Large intestine (tissue), 3 donors: Measurements from ENCODE around the gene CELA3A. TPM values are rescaled to one million over a fixed set of nuclear protein-coding genes. Genes with fewer than 3 reads are reported as not detected.
"Not testable (repeated sequence)": the region's sequence is repeated elsewhere in the genome, so short reads cannot be mapped to it uniquely, and the experiment has no call there.

Source experiments
- DNase-seq, 2 donors: peaks; one replicate each; pipeline versions ENCODE4 v3.0.0 to v3.0.0-alpha.2; 2013
- H3K27ac ChIP-seq: one replicate; pipeline ENCODE4 v1.5.1; 2013; ENCODE audit warnings: low read length
- H3K27me3 ChIP-seq: 2 replicates; pipeline ENCODE4 v1.6.1; 2013; ENCODE audit warnings: low read length; ENCODE audit not compliant: control insufficient read depth, insufficient read depth
- H3K36me3 ChIP-seq: 2 replicates; pipeline ENCODE4 v1.6.1; 2013; ENCODE audit warnings: low read length; ENCODE audit not compliant: control insufficient read depth, insufficient read depth
- H3K4me1 ChIP-seq: one replicate; pipeline ENCODE4 v1.6.1; 2013; ENCODE audit warnings: low read length; ENCODE audit not compliant: control insufficient read depth, insufficient read depth
- H3K4me3 ChIP-seq: one replicate; pipeline ENCODE4 v1.5.1; 2013; ENCODE audit warnings: low read length
- H3K9me3 ChIP-seq: one replicate; pipeline ENCODE4 v1.6.1; 2013; ENCODE audit warnings: mild to moderate bottlenecking, low read depth, low read length, moderate library complexity; ENCODE audit not compliant: control insufficient read depth
- WGBS: methylation state at CpG from one replicate; pipeline ENCODE4 v1.1.5; 2013; ENCODE audit warnings: low lambda C conversion rate; ENCODE audit not compliant: insufficient coverage; 5-methylcytosine and 5-hydroxymethylcytosine counted together
- polyA plus RNA-seq: library from polyadenylated mRNA; unstranded; fragments of 120-200 nt; gene quantifications from one replicate; pipeline ENCODE4 v1.2.1, GENCODE V29; 2013

CELA3A gene
- polyA plus RNA-seq, 1 donor, result 0.25 TPM

DNA sequence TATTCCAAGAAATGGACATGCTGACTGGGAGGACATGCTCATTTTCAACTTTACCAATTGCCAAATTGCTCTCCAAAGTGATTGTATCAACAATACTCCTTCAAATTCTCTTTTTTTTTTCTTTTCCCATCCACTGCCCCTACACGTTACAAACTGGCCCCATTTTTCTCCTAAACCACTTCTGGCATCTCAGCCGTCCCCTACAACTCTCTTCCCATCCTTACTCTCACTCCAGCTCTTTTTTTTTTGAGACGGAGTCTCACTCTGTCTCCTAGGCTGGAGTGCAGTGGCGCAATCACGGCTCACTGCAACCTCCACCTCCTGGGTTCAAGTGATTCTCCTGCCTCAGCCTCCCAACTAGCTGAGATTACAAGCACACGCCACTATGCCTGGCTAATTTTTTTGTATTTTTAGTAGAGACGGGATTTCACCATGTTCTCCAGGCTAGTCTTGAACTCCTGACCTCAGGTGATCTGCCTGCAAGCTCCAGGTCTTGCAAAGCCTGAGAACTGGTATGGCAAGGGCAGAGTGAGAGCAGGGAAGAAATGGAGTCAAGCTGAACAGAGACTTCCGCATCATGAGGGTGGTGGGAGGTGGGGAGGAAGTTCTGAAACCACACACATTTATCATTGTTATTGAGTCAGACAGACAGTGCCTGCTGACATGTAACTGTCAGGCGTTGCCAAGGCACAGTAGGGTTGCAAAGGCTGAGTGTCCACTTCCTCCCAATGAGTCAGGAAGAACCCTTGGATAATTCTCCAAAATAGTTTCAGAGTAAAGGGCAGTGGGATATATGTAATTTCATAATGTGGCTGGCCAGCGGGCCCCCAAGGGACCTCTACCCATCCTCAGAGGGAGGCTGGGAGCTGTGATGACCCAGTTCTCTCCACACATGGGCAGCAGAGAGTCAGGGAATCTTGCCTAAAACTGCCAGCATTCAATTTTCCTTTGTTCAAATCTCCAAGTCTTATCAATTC is 17.4 kb downstream of the CELA3A start:
- DNase-seq, result peak in 1 of 2 donors; percentile 19
- Histone ChIP-seq H3K36me3 (no peaks in the 10 kb centered on the region), H3K27me3 (no peaks in the 10 kb centered on the region), H3K4me3 (no peak overlapping the region), H3K27ac (no peak overlapping the region), H3K4me1 (no peaks in the 10 kb centered on the region), H3K9me3 (no peaks in the 10 kb centered on the region)
- WGBS, result 83% methylated on average over 2 of the region's 10 CpGs

DNA sequence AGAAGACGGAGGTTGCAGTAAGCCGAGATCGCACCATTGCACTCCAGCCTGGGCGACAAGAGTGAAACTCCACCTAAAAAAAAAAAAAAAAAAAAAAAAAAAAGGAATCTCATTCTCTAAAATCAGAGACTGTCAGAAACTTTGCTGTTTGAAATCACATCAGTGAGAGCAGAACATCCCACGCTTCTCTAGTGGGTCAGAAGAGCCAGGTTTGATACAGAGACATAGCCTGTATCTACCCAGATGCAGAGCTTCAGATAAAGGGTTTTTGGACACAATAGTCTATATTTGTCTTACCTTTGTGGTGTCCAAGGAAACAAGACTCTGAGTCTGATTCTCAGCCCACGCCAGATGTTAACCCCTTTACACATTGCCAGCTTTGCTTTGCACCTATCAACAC is 19.6 kb downstream of the CELA3A start:
- Histone ChIP-seq H3K27ac (no peak overlapping the region), H3K4me3 (no peak overlapping the region), H3K36me3 (no peaks in the 10 kb centered on the region), H3K4me1 (peaks cover 9% of the 10 kb centered on the region), H3K9me3 (no peaks in the 10 kb centered on the region), H3K27me3 (no peaks in the 10 kb centered on the region)
- no peak for DNase-seq
- no CpG with 5 or more reads among the region's 6 CpGs for WGBS

DNA sequence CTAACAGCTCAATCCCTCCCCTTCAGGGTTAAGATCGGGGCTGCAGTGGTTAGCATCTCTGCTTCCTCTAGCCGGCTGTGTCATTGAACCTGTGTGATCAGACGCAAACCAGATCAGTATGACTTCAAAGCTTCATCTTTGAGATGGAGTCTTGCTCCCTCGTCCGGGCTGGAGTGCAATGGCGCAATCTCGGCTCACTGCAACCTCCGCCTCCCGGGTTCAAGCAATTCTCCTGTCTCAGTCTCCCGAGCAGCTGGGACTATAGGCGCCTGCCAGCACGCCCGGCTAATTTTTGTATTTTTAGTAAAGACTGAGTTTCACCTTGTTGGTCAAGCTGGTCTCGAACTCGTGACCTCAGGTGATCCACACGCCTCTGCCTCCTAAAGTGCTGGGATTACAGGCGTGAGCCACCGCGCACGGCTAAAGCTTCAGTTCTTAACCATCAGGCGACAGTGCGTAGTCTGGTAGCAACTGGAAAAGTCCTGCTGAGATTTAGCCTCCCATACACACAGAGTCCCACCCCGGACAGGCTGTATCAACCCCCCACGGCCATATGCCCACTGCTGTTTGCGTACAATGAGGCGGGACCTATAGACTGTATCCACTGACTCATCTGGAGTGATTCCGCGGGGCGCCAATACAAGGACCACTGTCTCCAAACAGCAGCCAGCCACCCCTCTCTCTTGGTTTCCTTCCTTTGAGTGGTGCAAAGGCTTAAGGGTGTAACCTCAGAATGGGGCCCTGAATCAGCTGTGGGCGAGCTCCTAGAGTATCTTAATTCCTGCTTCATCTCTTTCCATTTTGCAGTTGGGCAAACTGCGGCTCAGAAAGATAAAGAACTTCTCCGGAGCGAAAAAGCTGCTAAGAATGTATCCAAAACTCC is 23.3 kb downstream of the CELA3A start:
- WGBS, result no CpG with 5 or more reads among the region's 33 CpGs
- Histone ChIP-seq H3K9me3 (no peaks in the 10 kb centered on the region), H3K27me3 (no peaks in the 10 kb centered on the region), H3K27ac (peak overlapping the region; percentile 92), H3K4me1 (peaks cover 14% of the 10 kb centered on the region), H3K36me3 (no peaks in the 10 kb centered on the region), H3K4me3 (peak overlapping the region; percentile 71)
- peak; percentile 63 to 92 for DNase-seq

DNA sequence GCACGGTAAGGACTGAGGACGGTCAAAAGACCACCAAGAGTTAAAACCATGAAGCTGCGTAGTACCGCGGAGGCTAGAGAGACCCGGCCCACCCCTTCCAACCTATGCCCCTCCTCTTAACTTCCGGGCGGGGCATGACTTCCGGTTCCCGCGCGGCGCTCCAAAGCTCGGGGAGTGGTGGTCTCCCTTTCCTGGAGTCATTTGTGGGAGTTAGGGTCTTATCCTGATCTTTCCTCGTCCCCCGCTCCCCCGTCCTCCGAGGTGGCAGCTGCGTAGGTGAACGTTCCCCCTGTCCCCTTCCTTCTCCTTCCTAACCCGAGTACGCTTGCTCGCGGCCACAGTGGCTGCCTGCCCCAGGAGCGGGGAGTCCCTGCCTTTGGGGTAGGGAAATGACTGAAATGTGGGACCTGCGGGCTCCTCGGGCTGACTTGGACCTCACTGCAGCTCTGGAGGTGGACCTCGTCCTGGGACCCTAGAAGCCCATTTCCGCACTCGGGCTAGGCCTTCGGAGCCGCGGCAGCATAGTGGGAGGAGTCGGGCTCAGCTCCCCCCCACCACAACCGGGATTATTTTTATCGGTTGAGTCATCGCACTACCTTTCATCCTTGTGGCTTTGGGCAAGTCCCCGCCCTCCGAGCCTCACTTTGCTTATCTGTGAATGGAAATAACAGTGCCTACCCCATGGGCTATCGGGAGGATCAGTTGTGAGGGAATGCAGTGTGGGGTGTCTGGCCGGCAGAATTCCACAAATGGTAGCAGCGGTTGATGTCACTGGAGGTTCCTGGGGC is 24.1 kb downstream of the CELA3A start:
- peak; percentile 87 to 90 for DNase-seq
- Histone ChIP-seq H3K9me3 (no peaks in the 10 kb centered on the region), H3K27me3 (no peaks in the 10 kb centered on the region)

DNA sequence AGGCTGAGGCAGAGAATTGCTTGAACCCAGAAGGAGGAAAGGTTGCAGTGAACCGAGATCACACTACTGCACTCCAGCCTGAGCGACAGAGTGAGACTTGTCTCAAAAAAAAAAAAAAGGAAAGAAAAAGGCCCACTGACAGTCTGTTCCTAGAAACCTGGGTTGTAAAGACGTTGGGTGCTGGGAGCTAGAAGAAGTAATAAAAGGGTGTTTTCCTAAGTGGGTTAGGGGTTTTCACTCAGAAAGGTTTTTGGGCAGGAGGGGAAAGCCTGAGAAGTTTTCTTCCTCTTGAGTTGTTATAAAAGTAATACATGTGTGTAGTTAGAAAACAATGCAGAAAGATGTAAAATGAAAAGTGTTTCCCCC is 25.4 kb downstream of the CELA3A start:
- Histone ChIP-seq H3K27me3 (no peaks in the 10 kb centered on the region), H3K36me3 (no peaks in the 10 kb centered on the region), H3K4me1 (peaks cover 14% of the 10 kb centered on the region), H3K4me3 (no peak overlapping the region), H3K27ac (no peak overlapping the region), H3K9me3 (no peaks in the 10 kb centered on the region)
- WGBS, result 83% methylated on average over 2 of the region's 3 CpGs
- no peak for DNase-seq

More for the DNA sequence above, 24.1 kb downstream of the CELA3A start:
- Histone ChIP-seq H3K4me3 (peak overlapping the region; percentile 71), H3K36me3 (no peaks in the 10 kb centered on the region), H3K4me1 (peaks cover 14% of the 10 kb centered on the region), H3K27ac (peak overlapping the region; percentile 92)
- WGBS, result 0% methylated on average over 1 of the region's 42 CpGs

DNA sequence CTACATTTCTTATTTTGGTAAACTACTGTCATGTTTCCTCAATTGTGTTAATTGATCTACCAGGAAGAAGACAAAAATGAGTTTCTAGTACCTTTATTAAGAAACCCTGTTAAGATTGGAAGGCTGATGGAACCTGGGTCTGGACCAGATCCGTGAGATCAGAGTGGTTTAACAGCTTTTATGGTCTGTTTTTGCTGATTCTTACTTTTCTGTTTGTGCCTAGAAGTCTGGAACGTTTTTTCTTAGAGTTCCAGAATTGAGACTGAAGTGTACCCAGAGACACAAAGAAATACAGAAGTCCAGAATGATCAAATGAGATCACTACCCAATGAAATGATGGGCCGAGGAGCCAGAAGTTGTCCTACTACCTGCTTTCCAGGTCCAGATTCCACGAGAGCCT is 28.6 kb downstream of the CELA3A start:
- Histone ChIP-seq H3K27me3 (no peaks in the 10 kb centered on the region), H3K4me3 (no peak overlapping the region), H3K27ac (no peak overlapping the region), H3K9me3 (no peaks in the 10 kb centered on the region), H3K36me3 (no peaks in the 10 kb centered on the region), H3K4me1 (peaks cover 5% of the 10 kb centered on the region)
- no peak for DNase-seq
- no CpG with 5 or more reads among the region's 4 CpGs for WGBS

DNA sequence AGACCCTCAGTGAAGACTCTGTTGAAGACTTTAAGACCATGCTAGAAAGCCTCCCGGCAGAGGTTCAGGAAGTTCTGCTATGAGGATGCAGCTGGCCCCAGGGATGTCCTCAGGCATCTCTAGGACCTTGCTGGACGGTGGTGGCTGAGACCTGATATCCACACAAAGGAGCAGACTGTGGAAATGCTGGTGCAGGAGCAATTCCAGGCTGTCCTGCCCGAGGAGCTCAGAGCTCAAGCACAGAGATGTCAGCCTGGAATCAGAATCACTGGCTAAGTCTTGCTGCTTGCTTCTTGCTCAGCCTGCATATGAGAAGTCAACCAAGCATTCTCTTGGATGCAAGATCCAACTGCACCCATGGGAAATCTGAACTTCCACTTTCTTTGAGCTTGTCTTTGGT is 29.0 kb downstream of the CELA3A start:
- no CpG with 5 or more reads among the region's 3 CpGs for WGBS
- H3K27me3 ChIP-seq, result no peaks in the 10 kb centered on the region
- DNase-seq, result no peak
- no peaks in the 10 kb centered on the region for H3K9me3 ChIP-seq
- H3K36me3 ChIP-seq, result no peaks in the 10 kb centered on the region
- peaks cover 5% of the 10 kb centered on the region for H3K4me1 ChIP-seq
- H3K4me3 ChIP-seq, result no peak overlapping the region
- H3K27ac ChIP-seq, result no peak overlapping the region

DNA sequence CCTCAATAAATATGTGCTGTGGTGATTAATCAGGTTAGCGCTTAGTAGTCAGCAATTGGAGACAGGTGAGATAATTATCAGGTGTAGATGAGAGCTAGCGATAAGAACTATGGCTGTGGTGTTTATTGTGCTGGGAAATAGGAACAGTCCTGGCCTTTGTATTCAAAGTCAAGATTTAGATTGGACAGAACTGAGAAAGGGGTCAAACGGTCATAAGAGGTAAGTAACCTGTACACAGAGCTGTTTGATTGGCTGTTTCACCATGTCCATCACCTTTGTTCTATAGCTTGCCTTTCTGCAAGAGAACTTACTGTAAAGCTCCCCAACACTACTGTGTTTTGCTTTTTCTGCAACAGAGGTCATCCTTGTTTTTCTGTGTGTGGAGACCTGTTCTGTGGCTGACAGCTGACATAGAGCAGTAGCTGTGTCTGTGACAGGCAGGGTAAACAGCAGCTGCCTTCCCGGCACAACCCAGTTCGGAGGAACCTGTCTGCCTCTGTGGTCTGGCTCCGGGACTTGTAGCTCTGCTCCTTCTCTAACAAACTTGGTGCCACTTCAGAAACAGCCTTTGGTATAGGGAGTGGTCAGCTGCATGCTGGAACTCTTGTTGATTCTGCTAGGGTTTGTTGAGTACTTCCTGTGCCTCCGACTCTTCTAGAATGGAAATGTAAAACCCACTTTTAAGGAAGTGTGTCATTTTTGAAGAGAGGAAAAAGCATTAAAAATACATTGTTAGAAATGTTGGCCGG is 29.9 kb downstream of the CELA3A start:
- Histone ChIP-seq H3K4me3 (no peak overlapping the region), H3K27me3 (no peaks in the 10 kb centered on the region), H3K9me3 (no peaks in the 10 kb centered on the region), H3K27ac (peak overlapping the region; percentile 10), H3K4me1 (peaks cover 3% of the 10 kb centered on the region), H3K36me3 (no peaks in the 10 kb centered on the region)
- 80% methylated on average over 1 of the region's 8 CpGs for WGBS
- peak in 1 of 2 donors; percentile 37 for DNase-seq

DNA sequence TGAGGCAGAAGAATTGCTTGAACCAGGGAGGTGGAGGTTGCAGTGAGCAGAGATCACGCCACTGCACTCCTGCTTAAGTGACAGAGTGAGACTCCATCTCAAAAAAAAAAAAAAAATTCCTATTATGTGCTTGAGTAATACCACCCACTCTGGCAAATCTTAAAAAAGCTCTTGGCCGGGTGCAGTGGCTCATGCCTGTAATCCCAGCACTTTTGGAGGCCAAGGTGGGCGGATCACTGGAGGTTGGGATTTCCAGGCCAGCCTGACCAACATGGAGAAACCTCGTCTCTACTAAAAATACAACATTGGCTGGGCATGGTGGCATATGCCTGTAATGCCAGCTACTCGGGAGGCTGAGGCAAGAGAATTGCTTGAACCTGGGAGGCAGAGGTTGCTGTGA is 33.4 kb downstream of the CELA3A start:
- not testable (repeated sequence) for H3K9me3 ChIP-seq, H3K36me3 ChIP-seq, H3K27me3 ChIP-seq, H3K27ac ChIP-seq, H3K4me3 ChIP-seq, DNase-seq, H3K4me1 ChIP-seq
- WGBS, result no CpG with 5 or more reads among the region's 5 CpGs
